ENCODE results near the gene IRF3.

GRCh38 chr19:49640113-49640898 is 25.4 kb downstream of the IRF3 start, which contains the start of gene RRAS:
- TF ChIP-seq CTCF (IDR thresholded peaks at IDR 0.05) (peak in 1 of 4 experiments; percentile 25), POLR2A (IDR thresholded peaks at IDR 0.05) (peak; percentile 75 to 93)
